CD4-positive, alpha-beta T cell treated with Interleukin-12 subunit alpha and Interleukin-12 subunit beta, for 1 hour (primary cell): ENCODE data around the gene NAT14.
A peak's percentile ranks its signal among the peaks of the same experiment; 100 is the strongest.

Experiments used
- DNase-seq: peaks from one replicate; pipeline ENCODE4 v3.0.0-alpha.2; 2020

NAT14 gene

DNA sequence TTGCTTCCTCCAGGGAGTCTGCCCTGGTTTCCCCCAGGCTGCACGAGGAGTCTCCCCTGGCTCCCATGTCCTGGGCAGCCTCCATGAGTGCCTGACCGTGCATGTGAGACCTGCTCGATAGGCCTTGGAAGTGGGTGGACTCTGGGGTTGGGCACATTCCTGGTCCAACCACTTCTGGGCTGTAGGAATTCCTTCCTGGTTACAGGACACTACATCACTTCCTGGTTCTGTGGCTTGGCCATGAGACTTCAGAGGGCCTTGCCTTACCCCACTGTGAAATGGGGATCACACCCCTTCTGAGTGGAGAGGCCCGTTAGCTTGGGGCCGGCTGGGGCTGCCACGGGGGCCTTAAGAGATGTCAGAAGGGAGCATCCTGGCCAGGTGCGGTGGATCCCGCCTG lies 12.5 kb upstream of the NAT14 start:
- no peak for DNase-seq

DNA sequence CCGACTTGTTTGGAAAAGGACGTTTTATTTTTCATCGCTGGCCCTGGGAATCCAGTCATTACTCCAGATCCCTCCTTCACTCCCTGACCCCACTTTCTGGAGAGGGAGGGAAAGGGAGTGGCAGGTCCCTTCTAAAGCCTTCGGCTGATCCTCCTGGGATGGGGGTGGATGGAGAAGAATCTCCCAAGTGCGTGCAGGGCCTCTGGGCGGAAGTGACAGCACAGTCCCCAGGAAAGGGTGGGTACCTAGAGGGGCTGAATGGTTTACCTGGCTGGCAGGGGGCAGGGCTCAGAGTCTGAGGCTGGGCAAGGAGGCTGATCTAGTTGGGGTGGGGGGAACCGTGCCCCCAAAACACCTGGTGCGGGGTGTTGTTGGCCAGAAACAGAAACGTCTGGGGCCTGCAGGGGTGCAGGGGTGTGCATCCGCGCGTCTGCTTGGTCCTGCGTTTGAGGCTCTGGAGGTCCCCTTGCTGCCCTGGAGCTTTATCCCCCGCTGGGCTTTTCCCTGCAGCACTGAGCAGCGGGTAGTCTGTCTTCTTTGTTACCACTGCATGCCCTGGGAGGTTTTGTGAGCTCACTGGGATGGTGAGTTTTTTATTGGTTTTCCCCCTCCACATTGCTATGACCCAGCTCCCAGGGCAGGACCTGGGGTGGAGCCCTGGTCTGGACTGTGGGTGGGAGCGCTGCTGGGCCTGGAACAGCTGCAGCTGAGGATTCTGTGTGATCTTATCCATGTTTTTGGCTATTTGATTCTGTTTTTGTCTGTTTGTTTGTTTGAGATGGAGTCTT lies 11.6 kb upstream of the NAT14 start:
- DNase-seq: no peak

DNA sequence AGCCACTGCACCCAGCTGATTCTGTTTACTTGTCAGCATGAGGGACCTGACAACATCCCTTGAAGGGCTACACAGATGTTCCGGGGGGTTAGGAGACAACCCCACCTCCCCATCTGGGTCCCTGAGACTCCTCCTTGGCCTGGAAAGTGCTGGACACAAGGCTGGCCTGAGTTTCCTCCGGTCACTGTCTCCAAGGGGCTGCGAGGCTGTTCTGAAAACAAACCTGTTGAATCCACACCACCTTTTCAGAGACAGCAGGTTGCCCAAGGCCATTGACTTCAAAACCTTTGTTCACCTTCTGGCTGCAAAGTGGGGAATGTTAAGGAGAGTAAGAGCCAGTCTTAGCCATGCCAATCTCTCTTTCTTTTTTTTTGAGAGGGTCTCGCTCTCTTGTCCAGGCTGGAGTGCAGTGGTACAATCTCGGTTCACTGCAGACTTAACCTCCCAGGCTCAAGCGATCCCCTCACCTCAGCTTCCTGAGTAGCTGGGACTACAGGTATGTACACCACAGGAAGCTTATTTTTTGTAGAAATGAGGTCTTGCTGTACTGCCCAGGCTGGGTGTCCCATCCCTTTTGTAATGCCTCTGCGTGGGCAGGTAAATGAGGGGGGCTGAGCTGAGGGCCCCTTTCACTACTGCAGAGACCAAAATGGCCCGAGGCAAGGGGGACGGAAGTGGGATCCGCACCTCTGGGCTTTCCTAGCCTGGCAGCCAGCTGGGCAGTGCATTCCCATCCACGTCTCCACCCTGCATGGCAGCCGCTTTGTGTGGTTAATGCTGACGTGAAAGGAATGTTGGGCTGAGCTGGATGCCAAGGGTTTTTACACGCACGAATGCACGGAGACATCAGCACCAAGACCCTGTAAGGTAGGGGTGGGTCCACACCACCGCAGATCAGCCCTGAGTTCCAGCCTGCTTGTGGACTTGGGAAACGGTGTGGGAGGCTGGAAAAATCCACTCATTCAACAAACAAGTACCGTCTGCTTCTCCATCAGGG lies 10.4 kb upstream of the NAT14 start:
- no peak for DNase-seq

DNA sequence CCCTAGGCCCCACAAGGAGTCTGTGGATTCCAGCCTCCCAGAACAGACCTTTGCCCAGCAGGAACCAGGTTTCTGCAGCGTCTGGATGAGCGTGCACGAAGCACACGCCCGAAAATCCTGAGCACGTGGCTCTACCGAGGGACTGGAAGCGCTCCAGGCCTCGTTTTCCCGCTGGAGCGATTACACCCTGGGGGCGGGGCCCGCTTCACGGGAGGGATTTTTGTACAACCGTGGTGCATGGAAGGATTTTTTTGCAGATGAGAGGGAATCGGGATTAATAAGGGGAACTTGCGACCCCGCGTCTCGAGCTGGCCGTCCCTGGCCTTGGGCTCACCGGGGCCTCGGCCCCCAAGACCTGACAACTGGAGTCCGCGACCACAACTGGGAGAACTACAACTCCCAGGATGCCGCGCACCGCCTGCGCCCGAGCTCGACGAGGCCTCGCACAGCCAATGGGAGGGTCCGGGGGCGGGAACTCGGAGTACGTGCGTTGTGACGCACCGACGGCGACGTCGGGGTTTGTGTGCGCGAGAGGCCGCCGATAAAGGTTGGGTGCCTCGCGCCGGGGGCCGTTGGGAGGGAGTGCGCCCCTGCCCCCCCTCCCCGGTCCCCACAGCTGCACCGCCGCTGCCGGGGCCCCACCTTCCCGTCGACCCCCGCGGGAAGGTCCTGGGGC lies 8.8 kb upstream of the NAT14 start, which contains the start of gene ZNF628:
Gene ZNF628 (plus strand): TSS at position 518 of the 676 bp plus-strand sequence. CDS start 3,294 bp downstream, outside the sequence.
- peak; percentile 98 for DNase-seq

DNA sequence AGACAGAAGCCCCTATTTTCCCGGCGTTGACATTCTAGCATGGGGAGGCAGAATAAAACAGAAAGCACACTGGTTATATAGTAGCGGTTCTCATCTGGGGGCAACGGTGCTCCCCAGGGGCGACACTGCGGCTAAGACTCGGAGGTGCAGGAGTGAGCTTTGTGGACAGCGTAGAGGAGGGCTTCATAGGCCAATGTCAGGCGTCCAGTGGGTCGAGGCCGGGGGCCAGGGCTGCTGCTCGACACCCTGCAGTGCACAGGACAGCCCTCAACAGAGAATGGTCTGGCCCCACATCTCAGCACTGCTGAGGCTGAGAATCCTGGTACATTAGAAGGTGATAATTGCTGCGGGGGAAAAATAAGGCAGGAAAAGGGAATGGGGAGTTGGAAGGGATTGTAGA lies 7.1 kb upstream of the NAT14 start:
- DNase-seq: no peak

DNA sequence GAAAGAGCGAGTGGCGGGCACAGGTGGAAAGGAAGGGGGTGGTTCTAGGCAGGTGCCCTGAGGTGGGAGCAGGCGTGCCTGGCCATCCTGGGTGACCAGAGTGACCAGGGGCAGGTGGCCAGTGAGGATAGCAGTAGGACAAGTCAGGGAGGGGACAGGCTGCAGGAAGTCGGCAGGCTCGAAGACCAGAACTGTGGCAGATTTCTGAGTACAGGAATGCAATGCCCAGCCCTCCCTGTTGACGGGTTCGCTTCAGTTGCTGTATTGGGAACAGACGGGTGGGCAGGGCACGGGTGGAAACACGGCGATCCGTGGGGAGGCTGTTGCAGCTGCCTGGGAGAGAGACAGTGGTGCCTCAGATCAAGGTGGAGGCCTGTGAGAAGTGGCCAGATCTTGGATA lies 6.6 kb upstream of the NAT14 start:
- DNase-seq: no peak

DNA sequence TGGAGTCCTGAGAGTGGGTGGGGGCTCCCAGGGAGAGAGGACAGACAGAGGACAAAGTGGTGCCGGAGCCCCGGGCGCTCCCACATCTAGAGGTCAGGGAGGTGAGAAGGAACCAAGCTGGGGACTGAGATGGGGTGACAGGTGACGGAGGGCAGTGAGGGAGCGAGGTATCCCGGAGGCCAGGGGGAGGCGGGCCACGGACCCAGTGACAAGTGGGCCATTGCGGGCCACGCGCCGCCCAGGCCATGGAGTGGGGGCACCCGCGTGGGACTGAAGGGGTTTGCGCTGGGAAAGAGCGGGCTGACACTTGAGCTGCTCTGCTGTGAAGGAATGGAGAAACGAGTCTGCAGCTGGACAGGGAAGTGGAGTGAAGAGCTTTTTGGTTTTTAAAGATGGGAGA lies 5.9 kb upstream of the NAT14 start:
- no peak for DNase-seq

DNA sequence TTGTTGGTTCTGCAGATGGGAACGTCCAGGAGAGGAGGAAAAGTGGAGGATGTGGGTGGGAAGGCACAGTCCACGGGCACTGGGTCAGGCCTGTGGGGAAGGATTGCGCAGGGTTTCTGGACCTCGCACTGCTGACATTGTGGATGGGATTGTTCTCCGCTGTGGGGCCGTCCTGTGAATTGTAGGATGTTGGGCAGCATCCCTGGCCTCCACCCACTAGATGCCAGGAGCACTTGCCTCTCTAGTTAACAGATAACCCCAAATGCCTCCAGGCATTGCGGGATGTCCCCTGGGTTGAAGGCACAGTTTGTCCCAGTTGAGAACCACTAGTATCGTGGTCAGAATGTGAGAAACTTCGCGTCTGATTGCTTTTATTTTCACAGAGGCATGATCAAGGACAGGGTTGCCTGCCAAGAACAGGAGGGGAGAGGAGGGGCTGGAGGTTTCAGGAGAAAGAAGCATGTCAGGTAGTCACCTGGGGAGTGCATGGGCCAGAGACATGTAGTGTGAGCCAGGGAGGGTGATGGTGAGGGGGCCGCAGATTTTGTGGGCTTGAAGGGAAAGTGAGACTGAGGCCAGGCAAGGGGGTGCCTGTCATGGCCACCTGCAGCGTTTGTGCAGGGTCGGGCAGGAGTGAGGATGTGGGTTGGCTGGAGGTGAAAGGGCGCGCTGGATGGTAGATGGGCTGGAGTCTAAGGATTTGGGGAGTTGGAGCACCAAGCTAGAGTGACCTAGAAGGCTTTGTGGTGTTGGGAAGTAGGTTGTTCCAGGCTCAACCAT lies 5.3 kb upstream of the NAT14 start:
- DNase-seq: no peak

DNA sequence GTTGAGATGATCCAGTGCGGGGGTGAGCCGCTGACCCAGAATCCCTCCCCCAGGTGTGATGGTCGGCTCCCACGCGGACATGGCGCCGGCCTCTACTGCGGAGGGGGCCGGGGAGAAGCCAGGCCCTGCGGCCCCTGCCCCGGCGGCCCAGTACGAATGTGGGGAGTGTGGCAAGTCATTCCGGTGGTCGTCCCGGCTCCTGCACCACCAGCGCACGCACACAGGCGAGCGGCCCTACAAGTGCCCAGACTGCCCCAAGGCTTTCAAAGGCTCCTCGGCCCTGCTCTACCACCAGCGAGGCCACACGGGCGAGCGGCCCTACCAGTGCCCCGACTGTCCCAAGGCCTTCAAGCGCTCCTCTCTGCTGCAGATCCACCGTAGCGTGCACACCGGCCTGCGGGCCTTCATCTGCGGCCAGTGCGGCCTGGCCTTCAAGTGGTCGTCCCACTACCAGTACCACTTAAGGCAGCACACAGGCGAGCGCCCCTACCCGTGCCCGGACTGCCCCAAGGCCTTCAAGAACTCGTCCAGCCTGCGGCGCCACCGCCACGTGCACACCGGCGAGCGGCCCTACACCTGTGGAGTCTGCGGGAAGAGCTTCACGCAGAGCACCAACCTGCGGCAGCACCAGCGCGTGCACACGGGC lies 3.7 kb upstream of the NAT14 start:
- DNase-seq: no peak

DNA sequence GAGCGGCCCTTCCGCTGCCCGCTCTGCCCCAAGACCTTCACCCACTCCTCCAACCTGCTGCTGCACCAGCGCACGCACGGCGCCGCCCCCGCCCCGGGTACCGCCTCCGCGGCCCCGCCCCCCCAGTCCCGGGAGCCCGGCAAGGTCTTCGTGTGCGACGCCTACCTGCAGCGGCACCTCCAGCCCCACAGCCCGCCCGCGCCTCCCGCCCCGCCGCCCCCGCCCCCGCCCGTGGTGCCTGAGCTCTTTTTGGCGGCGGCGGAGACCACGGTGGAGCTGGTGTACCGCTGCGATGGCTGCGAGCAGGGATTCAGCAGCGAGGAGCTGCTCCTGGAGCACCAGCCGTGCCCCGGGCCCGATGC lies 3.2 kb upstream of the NAT14 start:
- no peak for DNase-seq

DNA sequence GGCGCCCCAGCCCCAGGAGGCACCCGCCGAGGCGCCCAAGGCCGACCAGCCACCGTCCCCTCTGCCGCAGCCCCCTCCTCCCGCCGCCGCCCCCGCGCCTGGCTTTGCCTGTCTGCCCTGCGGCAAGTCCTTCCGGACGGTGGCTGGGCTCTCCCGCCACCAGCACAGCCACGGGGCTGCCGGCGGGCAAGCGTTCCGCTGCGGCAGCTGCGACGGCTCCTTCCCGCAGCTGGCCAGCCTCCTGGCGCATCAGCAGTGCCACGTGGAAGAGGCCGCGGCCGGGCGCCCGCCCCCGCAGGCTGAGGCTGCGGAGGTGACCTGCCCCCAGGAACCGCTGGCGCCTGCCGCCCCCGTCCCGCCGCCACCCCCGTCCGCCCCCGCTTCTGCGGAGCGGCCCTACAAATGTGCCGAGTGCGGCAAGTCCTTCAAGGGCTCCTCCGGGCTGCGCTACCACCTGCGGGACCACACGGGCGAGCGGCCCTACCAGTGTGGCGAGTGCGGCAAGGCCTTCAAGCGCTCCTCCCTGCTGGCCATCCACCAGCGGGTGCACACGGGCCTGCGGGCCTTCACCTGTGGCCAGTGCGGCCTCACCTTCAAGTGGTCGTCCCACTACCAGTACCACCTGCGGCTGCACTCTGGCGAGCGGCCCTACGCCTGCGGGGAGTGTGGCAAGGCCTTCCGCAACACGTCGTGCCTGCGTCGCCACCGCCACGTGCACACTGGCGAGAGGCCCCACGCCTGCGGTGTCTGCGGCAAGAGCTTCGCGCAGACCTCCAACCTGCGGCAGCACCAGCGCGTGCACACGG lies 2.6 kb upstream of the NAT14 start:
- DNase-seq: no peak

DNA sequence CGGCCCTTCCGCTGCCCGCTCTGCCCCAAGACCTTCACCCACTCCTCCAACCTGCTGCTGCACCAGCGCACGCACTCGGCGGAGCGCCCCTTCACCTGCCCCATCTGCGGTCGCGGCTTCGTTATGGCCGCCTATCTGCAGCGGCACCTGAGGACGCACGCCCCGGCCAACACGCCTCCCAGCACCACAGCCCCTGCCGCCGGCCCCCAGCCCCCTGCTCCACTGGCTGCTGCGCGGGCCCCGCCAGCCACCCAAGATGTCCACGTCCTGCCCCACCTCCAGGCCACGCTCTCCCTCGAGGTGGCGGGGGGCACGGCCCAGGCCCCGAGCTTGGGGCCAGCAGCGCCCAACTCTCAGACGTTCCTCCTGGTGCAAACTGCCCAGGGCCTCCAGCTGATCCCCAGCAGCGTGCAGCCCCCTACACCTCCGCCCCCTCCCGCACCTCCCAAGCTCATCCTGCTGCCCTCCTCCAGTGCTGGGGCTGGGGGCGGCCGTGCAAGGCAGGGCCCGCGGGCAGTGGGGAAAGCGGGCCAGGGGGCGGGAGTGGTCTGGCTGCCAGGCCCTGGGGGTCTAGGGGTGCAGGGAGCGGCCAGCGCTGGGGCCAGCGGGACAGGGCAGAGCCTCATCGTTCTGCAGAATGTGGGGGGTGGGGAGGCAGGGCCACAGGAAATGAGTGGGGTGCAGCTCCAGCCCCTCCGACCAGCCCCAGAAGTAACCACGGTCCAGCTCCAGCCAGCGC lies 1.9 kb upstream of the NAT14 start:
- DNase-seq: no peak

DNA sequence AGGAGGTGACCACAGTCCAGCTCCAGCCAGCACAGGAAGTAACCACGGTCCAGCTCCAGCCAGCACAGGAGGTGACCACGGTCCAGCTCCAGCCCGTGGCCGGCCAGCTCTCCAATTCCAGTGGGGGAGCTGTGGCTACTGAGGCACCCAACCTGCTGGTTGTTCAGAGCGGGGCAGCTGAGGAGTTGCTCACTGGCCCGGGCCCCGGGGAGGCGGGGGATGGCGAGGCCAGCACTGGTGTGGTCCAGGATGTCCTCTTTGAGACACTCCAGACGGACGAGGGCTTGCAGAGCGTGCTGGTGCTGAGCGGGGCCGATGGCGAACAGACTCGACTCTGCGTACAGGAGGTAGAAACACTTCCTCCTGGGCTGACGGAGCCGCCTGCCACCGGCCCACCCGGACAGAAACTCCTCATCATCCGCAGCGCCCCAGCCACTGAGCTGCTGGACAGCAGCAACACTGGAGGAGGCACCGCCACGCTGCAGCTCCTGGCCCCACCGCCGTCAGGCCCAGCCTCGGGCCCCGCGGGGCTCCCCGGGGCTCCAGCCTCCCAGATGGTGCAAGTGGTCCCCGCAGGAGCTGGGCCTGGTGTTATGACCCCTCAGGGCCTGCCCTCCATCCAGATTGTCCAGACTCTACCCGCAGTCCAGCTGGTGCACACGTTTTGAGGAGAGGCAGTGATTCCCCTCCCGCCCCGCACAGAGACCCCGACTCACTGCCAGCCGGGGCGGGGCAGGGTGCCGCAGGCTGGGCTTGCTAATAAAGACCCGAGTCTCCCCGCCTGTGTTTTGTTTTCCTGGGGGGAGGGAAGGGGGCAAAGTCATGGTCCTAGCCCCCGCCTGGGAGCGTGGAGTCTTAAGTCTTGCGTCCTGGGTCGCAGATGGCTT lies 1.0 kb upstream of the NAT14 start:
- no peak for DNase-seq

DNA sequence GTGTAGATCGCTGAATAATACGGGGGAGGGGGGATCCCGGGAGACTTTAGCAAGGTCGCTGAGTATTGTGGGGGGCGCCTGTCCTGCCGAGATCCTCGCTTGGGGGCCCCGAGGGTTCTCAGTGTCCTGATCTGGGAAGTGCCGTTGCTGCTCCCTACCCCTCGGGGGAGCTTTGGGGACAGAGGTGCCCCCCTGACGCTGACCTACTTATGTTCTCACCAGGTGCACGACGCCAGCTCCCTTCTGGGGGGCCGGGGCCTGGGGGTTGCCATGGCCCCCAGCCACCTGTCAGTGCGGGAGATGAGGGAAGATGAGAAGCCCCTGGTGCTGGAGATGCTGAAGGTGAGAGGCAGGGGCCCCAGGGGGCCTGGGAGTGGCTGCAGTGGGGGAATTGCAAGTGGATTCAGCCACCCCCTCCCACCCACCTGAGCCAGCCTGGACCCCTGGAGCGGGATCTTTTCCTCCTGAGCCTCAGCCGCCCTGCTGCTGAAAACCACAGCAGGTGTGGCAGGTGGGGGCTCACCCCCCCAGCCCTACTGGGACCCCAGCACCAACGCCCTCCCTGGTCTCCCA lies 537 bp downstream of the NAT14 start:
- no peak for DNase-seq

DNA sequence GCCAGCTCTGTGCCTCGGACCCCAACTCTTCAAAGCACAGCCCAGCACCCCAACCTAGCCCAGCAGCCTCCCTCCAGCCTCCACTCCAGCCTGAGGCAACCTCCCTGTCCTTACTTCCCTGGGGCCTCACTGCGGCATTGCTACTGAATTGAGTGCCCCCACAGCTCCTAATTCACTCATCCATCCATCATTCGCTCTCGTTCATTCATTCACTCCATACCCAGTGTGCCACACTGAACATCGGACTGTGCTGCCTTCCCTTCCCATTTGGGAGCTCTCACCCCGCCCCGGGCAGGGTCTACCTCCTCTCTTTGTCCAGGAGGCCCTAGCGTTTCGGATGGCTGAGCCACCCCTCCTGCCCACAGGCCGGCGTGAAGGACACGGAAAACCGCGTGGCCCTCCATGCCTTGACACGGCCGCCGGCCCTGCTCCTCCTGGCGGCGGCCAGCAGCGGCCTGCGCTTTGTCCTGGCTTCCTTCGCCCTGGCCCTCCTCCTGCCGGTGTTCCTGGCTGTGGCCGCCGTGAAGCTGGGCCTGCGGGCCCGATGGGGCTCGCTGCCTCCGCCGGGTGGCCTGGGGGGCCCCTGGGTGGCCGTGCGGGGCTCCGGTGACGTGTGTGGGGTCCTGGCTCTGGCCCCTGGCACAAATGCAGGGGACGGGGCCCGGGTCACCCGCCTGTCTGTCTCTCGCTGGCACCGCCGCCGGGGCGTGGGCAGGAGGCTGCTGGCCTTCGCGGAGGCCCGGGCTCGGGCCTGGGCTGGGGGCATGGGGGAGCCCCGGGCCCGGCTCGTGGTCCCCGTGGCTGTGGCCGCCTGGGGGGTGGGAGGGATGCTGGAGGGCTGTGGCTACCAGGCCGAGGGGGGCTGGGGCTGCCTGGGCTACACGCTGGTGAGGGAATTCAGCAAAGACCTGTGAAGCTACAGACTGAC lies 1.3 kb downstream of the NAT14 start:
- DNase-seq: no peak

DNA sequence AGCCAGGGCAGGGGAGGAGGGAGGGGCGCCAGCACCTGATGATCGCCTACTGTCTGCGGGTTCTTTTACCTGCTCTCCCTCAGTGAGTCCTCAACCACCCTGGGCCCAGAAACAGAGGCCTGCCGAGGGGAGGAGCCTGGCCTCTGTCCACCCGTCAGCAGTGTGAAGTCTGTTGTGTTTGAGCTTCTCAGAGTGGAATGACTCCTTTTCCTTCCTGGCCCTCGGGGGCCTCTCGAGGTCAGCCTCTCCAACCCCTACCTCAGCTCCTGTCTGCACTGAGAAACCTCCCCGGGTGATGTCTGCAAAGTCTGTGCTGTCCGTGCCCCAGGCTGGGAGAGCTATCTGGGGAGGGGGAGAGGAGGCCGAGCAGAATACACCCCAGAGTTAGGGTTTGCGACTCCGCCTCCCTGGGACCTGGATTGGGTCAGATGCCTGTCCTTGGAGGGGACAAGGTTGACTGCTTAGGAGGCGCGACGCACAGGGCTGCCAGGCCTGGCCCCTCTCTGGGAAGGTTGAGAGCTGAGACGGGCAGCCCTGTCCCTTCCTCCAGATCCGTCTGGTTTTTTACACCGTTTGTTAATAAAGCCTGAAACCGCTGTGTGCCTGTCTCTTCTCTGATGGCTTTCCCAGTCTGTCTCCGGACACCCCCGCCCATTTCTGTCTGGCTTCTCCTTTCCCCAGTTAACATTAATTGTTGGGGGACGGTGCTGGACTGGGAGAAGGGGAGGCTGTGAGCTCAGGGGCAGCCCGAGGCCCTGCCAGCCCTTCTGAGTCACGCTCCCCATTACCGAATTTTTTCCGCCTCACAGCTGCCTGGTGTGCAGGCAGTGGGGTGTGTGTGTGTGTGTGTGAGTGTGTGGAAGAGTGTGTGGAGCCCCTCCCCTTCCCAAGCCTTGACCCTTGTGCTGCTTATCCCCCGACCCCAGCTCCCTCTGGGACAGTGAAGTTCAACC lies 2.3 kb downstream of the NAT14 start:
- DNase-seq: no peak
